ENCODE results near the gene RBM20. TPM values are rescaled to one million over a fixed set of nuclear protein-coding genes. Genes with fewer than 3 reads are reported as not detected.

Gene RBM20
- total RNA-seq, 1 donor from 2014 or later: 0.29 TPM

DNA sequence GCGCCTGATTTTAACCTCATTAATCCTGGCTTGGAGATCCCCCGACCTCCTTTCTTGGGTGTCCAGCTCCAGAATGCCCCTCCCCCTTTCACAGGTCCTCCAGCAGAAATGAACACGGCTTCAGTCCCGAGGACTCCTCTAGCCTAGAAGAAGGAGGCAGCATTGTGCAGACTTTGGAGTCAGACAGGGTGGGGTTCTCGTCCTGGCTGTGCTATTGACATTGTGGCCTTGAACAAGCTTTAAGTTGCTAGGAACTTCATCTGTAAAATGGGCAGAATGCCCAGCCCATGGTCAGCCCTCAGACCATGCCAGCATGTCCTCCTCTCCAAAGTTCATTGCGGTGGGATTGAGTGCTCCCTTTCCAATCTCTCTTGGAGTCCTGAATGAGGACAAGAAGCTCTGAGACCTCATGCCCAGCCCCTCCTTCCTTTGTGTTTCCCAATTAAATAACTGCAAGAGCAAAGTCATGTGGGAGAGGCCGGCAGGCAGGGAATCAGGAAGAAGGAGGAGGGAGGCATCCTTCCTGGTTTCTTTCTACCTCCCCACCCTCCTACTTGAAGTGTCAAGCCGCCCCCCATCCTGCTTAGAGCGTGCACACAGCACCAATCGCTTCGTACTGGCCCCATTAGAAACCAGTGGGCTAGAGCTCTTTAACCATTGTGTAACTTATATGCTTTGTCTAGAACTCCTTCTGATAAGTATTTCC lies 86.4 kb downstream of the RBM20 start:
- DNase-seq (ENCODE audit: extremely low read depth, low read depth, low spot score): no peak

DNA sequence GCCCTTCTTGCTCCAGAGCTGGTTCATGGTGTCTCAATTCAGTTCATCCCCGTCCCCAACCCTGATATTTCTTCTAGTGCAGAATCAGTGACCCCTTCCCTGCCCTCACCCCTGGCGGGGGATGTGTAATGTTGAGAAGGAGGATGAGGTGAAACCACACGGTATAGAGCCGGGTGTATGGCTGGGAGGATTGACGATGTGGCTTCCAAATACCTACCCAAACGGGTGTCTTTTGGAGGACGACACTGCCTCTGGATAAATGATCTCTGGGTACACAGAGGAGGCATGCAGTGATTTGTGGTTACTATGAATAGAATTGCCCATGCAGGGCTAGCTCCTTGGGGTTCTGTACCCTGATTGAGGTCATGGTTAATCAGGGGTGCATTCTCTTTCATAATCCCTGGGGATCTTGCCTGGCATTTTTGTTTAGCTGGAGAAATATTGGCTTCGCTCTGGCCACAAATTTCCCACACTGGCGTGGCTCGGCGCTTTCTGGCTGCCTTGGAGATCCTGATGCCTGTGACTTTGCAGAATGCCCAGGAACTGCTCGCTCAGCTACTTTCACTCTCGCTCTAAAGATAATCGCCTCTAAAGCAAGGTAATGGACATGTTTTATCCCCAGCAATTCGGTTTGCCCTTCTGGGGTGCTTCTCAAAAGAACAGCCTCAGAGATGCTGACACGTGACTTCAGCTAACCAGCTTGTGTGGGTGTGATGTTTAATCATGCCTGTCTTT lies 89.2 kb downstream of the RBM20 start:
- no peak for DNase-seq (ENCODE audit: extremely low read depth, low read depth, low spot score)

DNA sequence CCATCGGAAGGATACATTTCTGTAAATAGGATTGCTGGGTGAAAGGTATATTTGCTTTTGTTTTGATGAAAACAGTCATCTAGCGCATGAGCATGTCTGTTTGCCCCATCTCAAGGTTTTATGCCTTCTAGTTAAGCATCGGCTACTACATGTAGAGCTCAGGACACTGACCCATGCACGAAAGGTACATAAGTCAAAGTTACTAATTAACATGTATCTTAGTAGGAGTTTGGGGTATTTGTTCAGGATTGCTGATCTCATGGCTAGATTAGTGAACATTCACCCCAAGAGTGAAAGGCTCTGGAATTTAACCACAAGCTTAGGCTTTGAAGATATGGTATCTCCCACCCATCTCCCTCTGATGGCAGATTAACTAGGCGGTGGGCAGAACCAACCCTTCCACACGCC lies 91.5 kb downstream of the RBM20 start:
- no peak for DNase-seq (ENCODE audit: extremely low read depth, low read depth, low spot score)

DNA sequence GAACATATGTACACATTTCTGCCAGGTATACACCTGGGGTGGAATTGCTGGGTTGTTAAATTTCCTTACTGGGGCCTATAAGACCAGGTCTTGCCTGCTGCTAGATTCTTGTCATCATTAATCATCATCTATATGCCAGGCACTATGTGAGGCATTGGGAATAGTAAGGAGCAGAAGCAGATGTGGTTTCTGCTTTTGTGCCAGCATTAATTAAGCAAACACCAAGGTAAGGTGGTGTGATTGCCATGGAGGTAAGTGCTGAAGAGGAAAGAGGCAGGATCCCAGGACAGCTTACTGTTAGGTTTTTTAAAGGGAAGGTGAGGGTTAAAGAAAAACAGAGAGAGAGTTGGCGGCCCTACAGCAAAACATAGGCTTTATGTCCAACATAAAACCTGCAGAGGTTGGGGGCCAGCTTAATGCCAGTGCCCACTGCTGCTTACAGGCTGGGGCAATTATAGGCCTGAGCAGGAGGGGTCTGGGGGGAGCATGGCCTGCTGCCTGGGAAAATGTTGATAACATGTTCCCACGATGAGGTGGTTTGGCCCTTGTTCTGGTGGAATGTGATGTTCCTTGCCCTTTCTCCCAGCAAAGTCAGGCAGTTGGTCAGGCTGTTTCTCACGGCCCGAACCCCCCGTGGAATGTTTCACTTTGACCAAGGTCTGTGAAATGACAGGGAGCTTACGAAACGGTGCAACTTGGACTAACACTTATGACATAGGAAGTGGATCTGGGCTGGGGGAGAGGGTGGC lies 93.9 kb downstream of the RBM20 start:
- DNase-seq (ENCODE audit: extremely low read depth, low read depth, low spot score): no peak

DNA sequence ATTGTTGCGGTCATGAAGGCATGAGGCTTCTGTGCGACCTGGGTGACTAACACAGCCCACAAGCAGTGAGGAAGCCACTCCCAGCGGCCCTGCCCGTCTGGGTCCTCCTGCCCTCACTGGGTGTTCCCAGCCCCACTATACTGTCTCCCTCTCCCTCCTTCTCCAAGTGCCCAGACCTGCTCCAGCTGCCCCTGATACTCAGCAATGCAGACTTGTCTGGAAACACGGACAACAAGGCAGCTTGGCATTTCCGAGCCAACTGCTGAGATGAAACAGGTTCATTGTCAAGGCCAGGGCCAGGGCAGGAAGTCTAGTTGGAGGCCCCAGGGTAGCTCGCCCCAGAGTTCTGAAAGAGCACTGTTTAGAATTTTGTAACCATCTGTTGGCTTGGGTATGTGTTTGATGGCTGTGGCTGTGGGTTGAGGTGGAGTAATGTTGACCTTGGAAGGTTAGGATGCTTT lies 95.7 kb downstream of the RBM20 start:
- no peak for DNase-seq (ENCODE audit: extremely low read depth, low read depth, low spot score)

DNA sequence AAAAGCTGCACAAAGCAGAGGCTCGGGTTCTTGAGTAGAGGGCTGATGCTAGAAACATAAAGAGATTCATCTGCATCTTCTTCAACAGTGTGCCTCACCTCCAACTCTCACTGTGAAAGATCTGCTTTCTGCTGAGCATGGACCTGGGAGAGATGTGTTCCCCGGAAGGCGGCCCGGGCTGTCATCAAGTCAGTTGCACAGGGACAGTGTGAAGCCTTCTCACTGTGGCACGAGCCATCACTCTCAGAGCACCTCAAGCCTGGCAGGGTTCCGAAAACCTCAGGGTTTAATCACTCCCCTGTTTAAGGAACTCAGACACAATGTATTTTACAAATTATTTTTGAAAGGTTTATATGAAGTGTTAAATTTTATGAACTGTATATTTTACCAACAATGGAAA lies 98.7 kb downstream of the RBM20 start:
- DNase-seq (ENCODE audit: extremely low read depth, low read depth, low spot score): no peak

DNA sequence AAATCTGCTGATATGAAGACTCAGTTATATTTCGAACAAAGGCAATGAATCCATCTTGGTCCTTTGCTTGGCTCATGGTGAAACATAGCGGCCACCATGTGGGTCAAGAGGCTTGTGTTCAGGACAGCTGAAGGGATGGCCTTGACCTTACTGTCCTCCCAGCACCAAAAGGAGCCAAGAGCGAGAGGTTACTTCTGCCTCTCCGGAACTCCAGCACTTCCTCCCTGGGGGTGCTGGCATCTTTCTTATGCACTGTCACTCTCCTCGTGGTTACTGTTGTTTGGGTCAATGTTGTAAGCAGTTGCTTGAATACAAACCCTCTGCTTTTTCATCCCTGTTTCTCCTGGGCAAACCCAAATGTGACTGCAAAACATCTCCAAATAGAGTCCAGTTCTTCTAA lies 100.6 kb downstream of the RBM20 start:
- DNase-seq (ENCODE audit: extremely low read depth, low read depth, low spot score): no peak

DNA sequence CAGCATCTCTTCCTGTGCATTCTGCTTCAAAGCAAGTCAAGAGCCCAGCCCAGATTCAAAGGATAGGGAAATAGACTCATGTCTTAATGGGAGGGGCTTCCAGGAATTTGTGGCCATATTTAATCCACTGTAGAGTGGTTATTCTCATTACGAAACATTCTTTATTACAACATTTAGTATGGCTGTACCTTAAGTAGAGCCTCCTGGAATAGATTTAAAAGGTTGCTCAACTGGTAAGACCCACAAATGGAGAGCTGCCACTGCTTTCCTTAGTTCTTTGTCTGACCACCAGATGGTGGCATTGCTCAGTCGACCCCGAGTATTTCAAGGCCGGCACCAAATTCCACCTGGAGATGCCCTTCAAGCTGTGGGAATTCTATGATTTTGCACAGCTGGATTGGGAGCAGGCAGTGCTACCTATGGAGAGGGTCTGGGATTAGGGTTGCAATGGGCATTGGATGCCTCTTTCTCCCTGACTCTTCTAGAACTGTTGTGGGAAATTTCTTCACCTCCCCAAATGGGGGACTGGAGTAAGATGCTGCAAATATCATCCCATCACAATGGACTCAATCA lies 102.2 kb downstream of the RBM20 start:
- peak; percentile 51 for DNase-seq (ENCODE audit: extremely low read depth, low read depth, low spot score)

DNA sequence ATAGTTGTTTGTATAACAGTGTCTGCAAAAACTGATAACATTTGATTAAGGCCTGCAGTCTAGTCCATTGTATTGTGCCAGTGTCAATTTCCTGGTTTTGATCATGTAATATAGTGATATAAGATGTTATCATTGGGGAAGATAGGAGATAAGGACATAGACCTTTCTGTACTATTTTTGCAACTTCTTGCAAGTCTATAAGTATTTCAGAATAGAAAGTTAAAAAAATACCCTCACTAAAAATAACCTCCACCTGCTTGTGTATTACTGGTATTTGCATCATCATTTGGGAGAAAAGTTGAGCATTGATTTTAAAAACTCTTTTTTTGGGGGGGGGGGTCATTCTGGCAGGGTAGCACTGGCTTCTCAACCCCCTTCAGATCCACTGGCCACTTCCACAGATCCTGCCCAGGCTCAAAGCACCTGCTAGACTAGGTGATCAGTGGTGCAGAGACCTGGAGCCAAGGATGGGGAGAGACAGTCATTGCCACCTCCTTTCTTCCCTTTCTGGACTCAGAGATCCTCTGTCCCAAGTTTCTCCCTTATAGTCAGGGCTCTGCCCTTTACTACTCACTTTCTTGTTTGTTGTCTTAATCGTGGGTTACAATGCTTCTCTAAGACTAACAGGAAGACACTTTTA lies 103.0 kb downstream of the RBM20 start:
- DNase-seq (ENCODE audit: extremely low read depth, low read depth, low spot score): no peak

DNA sequence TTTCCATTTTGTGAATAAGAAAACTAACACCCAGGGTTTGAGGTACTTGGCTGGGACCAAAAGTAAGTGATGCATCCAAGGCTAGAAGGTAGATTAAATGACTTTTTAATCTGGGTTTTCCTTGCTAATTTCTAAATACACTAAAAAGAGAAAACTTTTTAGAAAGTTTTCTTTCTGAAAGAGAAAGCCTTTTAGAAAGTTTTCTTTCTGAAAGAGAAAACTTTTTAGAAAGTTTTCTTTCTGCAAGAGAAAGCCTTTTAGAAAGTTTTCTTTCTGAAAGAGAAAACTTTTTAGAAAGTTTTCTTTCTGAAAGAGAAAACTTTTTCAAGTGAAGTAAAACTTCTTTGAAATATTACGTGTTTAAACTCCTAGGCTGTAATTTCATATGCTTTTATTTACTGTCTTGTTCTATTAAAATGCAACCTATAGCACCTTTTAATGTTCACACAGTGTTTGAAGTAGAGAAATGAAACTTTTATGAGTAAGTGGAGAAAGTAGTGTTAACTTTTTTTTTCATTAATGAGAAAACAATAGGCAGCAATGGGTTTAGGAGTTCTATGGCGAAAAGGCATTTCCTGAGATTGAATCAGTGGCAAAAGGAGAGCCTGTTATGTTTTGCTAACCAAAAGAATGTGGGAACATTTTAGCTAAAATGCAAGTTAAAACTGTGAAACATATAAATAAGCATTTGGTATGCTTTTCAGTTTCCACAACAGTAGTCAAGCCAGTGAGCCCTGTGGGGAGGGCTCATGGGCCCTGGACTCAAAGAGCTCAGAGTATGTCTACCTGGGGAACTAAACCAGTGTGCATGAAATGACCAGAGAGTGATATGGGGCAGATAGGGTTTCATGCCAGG lies 103.7 kb downstream of the RBM20 start:
- peak; percentile 27 for DNase-seq (ENCODE audit: extremely low read depth, low read depth, low spot score)

DNA sequence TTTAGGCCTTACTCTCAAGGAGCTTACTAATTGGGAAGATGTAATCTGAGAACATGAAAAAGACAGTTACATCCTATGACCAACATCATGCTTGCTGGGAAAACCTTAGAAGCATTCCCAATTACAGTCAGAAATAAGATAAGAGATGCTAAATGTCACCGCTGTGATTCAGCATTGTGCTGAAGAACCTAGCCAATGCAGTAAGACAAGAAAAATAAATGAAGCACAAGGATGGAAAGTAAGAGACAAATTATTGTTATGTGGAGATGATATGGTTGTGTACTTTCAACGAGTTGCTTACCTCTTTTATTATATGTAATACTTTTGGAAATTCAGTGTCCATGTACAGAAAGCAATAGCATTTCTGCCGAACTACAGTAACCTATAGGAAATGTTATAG lies 104.8 kb downstream of the RBM20 start:
- DNase-seq (ENCODE audit: extremely low read depth, low read depth, low spot score): no peak

DNA sequence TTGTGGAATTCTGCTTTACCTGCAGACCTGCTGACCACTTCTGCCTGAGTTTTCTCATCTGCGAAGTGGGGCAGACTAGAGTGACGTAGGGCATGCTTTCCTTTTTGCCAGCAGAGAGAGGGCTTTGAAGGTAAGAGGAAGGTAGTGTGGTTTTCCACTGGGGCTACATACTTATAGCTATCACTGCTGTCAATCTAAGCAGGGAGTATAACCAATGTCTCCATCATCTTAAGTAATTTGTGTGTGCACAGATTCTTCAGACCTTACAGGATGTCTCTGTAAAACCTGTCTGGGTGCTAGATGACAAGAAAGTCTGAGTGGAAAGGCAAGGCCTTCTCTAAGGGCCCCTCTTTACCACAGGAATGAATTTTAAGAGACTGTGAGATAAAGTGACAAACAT lies 106.8 kb downstream of the RBM20 start:
- DNase-seq (ENCODE audit: extremely low read depth, low read depth, low spot score): no peak

DNA sequence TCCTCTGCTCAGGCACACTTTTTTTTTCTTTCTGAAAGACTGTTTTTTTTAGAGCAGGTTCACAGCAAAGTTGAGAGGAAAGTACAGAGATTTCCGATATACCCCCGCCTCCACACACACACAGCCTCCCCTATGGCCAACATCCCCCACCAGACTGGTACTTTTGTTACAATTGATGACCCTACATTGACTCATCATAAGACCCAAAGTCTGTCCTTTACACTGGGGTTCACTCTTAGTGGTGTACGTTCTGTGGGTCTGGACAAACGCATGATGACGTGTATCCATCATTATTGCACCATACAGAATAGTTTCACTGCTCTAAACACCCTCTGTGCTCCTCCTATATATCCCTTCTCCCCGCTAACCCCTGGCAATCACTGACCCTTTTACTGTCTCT lies 107.7 kb downstream of the RBM20 start:
- no peak for DNase-seq (ENCODE audit: extremely low read depth, low read depth, low spot score)

DNA sequence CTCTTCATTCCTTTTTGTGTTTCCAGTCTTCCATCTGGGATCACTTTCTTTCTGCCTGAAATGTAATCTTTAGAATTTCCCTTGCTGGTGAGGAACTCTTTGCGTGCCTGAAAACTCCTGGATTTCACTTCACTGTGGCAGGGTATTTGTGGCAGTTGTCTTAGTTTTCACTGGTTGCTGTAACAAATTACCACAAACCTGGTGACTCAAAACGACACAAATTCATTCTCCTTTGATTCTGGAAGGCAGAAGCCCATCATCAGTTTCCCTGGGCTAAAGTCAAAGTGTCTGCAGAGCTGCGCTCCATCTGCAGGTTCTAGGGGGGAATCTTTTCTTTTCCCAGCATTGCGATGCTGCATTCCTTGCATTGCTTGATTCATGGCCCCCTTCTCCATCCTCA lies 109.3 kb downstream of the RBM20 start:
- DNase-seq (ENCODE audit: extremely low read depth, low read depth, low spot score): no peak

DNA sequence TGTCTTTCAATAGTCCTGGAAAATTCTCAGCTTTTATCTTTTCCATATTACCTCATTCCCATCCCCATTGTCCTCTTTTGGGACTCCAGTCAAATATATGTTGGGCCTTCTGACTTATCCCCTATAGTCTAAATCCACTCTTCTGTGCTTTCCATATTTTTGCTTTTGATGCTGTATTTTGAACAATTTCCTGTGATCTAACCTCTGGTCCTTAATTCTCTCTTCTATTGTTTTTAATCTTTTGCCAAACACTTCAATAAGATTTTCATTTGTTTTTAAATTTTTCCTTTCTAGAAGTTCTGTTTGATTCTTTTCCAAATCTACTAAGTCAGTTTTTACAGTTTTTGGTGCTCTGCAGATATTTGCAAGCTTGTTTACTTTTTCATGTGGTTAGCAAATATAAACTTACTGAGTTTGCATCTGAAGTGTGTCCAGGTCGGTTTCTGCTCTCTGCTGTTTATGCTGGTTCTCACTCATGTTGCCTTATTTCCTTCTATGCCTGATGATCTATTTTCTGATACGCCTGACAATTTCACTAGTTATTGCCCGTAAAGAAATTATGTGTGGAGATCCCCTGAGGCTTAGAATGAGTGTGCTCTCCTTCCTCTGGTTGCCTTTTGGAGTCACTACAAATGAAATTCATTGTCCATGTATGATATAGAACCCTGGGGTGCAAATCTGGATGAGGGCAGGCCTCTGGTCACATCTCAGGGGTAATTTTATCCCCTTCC lies 110.4 kb downstream of the RBM20 start:
- no peak for DNase-seq (ENCODE audit: extremely low read depth, low read depth, low spot score)

DNA sequence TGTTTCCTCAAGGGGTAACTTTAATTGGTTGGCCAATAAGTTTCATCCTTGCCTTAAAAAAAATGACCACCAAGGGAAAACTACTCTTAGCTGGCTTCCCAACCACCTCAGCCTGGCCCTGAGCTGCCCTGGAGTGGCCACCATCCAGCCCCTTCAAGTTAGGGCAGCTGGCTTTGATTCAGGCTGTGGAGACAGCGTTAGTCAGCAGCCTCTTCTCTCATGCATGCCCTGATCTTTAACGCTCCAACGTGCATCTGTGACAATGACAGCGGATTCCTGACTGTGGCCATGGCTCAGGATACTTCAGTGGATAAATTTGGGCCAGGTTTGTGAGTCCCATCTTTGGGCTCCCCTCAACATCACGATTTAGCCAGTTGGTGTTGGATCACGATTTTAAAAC lies 111.6 kb downstream of the RBM20 start:
- no peak for DNase-seq (ENCODE audit: extremely low read depth, low read depth, low spot score)

DNA sequence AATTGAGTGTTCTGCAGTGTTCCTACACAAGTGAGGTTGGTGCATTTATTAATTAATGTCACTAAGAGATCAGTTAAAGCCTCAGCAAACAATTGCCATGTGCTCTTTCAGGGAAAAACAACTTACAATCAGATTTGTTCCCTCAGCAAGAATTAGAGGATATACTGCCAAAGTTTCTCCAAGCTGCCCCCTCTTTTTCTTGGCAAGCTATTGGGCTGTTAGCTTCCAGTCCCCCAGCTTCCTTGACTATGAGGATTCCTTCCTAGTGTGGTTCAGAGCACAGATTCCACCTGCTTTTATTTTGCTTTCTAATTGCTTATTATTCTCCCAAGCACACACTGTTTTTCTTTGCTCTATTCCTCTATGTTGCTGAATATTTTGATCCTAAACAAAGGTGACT lies 112.7 kb downstream of the RBM20 start:
- no peak for DNase-seq (ENCODE audit: extremely low read depth, low read depth, low spot score)

DNA sequence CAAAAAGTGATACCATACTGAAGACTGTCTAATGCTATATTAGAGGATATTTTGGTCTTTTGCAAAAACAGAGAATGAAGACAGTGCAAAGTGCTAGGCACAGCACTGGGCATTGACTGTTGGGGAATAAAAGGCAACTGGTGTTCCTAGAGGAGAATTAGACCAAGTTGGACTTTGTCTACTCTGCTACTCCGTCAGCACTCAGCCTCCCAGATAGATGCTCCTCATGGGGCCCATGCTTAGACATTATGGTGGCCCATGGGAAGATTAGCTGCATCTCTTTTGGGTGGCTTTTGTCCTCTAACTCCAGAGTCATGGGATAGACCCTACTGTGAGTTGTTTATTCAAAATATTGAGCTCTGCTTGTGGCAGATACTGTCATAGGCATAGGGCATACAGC lies 113.5 kb downstream of the RBM20 start:
- DNase-seq (ENCODE audit: extremely low read depth, low read depth, low spot score): no peak

DNA sequence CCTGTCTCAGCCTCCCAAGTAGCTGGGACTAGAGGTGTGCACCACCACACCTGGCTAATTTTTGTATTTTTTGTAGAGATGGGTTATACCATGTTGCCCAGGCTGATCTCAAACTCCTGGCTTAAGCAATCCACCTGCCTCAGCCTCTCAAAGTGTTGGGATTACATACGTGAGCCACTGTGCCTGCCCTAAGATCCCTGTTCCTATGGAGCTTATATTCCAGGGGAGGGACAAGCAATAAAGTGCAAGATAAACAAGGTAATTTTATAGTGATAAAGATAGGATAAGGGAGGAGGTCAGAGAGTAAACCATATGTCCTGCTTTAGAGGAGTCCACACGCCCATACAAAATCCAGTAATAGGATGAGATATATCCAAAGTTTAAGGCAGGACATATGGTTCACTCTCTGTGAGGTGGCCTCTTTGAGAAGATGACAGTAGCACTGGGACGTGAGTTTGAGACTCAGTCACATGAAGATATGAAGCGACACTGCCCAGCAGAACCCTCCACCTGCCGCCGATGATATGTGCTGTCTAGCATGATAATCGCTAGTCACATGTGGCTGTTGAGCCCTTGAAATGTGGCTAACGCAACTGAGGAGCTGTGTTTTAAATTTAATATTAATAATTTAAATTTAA lies 114.1 kb downstream of the RBM20 start:
- no peak for DNase-seq (ENCODE audit: extremely low read depth, low read depth, low spot score)

All from glomerular endothelial cell (primary cell).